Neuronal stem cell (in vitro differentiated cells): ENCODE measurements around the gene CNN1.

Experiments used
- DNase-seq: peaks from one replicate; pipeline ENCODE4 v3.0.0-alpha.2; 2013; ENCODE audit warnings: low spot score
- H2AFZ ChIP-seq: one replicate; pipeline ENCODE4 v1.6.1; 2013; ENCODE audit warnings: mild to moderate bottlenecking, low read length, inconsistent platforms
- H2AK5ac ChIP-seq: 2 replicates; pipeline ENCODE4 v1.6.1; 2013; ENCODE audit warnings: low read depth, mild to moderate bottlenecking, inconsistent platforms, low read length, moderate library complexity, mixed read lengths
- H2BK120ac ChIP-seq: 2 replicates; pipeline ENCODE4 v1.6.1; 2013; ENCODE audit warnings: low read depth, mild to moderate bottlenecking, inconsistent platforms, low read length, moderate library complexity, mixed read lengths
- H2BK12ac ChIP-seq: one replicate; pipeline ENCODE4 v1.6.1; 2013; ENCODE audit warnings: low read length, inconsistent platforms
- H2BK15ac ChIP-seq: 2 replicates; pipeline ENCODE4 v1.6.1; 2013; ENCODE audit warnings: mild to moderate bottlenecking, low read length, inconsistent platforms, mixed read lengths
- H2BK5ac ChIP-seq: one replicate; pipeline ENCODE4 v1.6.1; 2013; ENCODE audit warnings: inconsistent platforms, mild to moderate bottlenecking, low read length, moderate library complexity
- H3K14ac ChIP-seq: one replicate; pipeline ENCODE4 v1.6.1; 2013; ENCODE audit warnings: low read length, inconsistent platforms
- H3K18ac ChIP-seq: 2 replicates; pipeline ENCODE4 v1.6.1; 2013; ENCODE audit warnings: low read length, inconsistent platforms
- H3K23ac ChIP-seq: 2 replicates; pipeline ENCODE4 v1.6.1; 2013; ENCODE audit warnings: low read depth, mild to moderate bottlenecking, mixed read lengths, low read length, inconsistent platforms; ENCODE audit not compliant: poor library complexity
- H3K27ac ChIP-seq: replicated peaks from 3 replicates; pipeline ENCODE4 v1.5.1; 2013; ENCODE audit warnings: low read length, inconsistent platforms
- H3K27me3 ChIP-seq, 3 experiments: 2 replicates each; pipeline ENCODE4 v1.6.1; 2013; ENCODE audit warnings: low read length in 3 of 3, mild to moderate bottlenecking in 2 of 3, inconsistent platforms in 1 of 3, low read depth in 1 of 3, mixed read lengths in 1 of 3, moderate library complexity in 1 of 3; ENCODE audit not compliant: control insufficient read depth in 3 of 3, insufficient read depth in 3 of 3
- H3K36me3 ChIP-seq, 2 donors: replicated peaks in 1 of 2; 2 replicates each; pipeline ENCODE4 v1.6.1; 2013; ENCODE audit warnings: low read length in 2 of 2; ENCODE audit not compliant: control insufficient read depth in 2 of 2, insufficient read depth in 2 of 2
- H3K4ac ChIP-seq: 2 replicates; pipeline ENCODE4 v1.6.1; 2013; ENCODE audit warnings: inconsistent platforms, mild to moderate bottlenecking, low read length, moderate library complexity
- H3K4me1 ChIP-seq, 2 donors: 1 replicate in 1 of 2; 2 replicates in 1 of 2; pipeline ENCODE4 v1.6.1; 2013; ENCODE audit warnings: low read length in 2 of 2, low read depth in 1 of 2; ENCODE audit not compliant: control insufficient read depth in 2 of 2, insufficient read depth in 1 of 2
- H3K4me2 ChIP-seq: one replicate; pipeline ENCODE4 v1.6.1; 2013; ENCODE audit warnings: mild to moderate bottlenecking, low read length, inconsistent platforms; ENCODE audit not compliant: insufficient read depth, poor library complexity, severe bottlenecking
- H3K4me3 ChIP-seq, 2 donors: 2 replicates each; pipeline ENCODE4 v1.5.1; 2013; ENCODE audit warnings: low read length in 2 of 2, mild to moderate bottlenecking in 2 of 2, inconsistent platforms in 1 of 2, moderate library complexity in 1 of 2
- H3K79me1 ChIP-seq: one replicate; pipeline ENCODE4 v1.6.1; 2013; ENCODE audit warnings: low read depth, mild to moderate bottlenecking, inconsistent platforms, low read length, moderate library complexity
- H3K9ac ChIP-seq: one replicate; pipeline ENCODE4 v1.6.1; 2013; ENCODE audit warnings: mild to moderate bottlenecking, low read depth, low read length, inconsistent platforms; ENCODE audit not compliant: poor library complexity
- H3K9me3 ChIP-seq, 2 donors: replicated peaks in 1 of 2; 2 replicates each; pipeline versions ENCODE3 to v1.6.1; 2013; ENCODE audit warnings: low read length in 2 of 2, mild to moderate bottlenecking in 2 of 2, inconsistent platforms in 1 of 2, low read depth in 1 of 2, mixed read lengths in 1 of 2, moderate library complexity in 1 of 2; ENCODE audit not compliant: control insufficient read depth in 2 of 2, insufficient read depth in 1 of 2
- H4K8ac ChIP-seq: one replicate; pipeline ENCODE4 v1.6.1; 2013; ENCODE audit warnings: low read depth, mild to moderate bottlenecking, inconsistent platforms, low read length, moderate library complexity
- H4K91ac ChIP-seq: one replicate; pipeline ENCODE4 v1.6.1; 2013; ENCODE audit warnings: low read length, low read depth, mild to moderate bottlenecking, inconsistent platforms; ENCODE audit not compliant: poor library complexity
- WGBS, 2 donors: extraction: QIAGEN DNeasy Blood & Tissue Kit; methylation state at CpG; one replicate each; pipeline ENCODE4 v1.1.7; 2013; ENCODE audit warnings: missing lambda C conversion rate in 2 of 2, mixed read lengths in 1 of 2; ENCODE audit not compliant: insufficient read length in 2 of 2, insufficient replicate concordance in 1 of 2; ENCODE audit errors: extremely low coverage in 2 of 2; 5-methylcytosine and 5-hydroxymethylcytosine counted together

CNN1 gene

GRCh38 chr19:11576227-11576626, 37.6 kb downstream of the CNN1 start:
- H3K4me1 ChIP-seq = peaks cover 6 to 9% of the 10 kb centered on the region in 2 donors
- no CpG with 5 or more reads among the region's 15 CpGs for WGBS, 2 donors
- no peak overlapping the region for H4K91ac ChIP-seq
- peak overlapping the region; percentile 92 for H2AK5ac ChIP-seq
- H2BK15ac ChIP-seq = no peak overlapping the region
- H2AFZ ChIP-seq = no peak overlapping the region
- H4K8ac ChIP-seq = no peak overlapping the region
- peak overlapping the region; percentile 21 for H3K14ac ChIP-seq
- no peak for DNase-seq
- H3K36me3 ChIP-seq = no peaks in the 10 kb centered on the region
- peaks cover 0 to 2% of the 10 kb centered on the region in 2 donors for H3K9me3 ChIP-seq
- H3K79me1 ChIP-seq = no peaks in the 10 kb centered on the region
- H3K4me2 ChIP-seq = no peak overlapping the region
- no peak overlapping the region for H3K4me3 ChIP-seq
- peak overlapping the region; percentile 66 for H2BK5ac ChIP-seq
- no peak overlapping the region for H2BK120ac ChIP-seq
- H2BK12ac ChIP-seq = peak overlapping the region; percentile 31
- H3K23ac ChIP-seq = no peak overlapping the region
- no peak overlapping the region for H3K4ac ChIP-seq
- peaks cover 0 to 14% (median 5%) of the 10 kb centered on the region in 3 experiments for H3K27me3 ChIP-seq
- H3K27ac ChIP-seq = no peak overlapping the region
- H3K9ac ChIP-seq = peak overlapping the region; percentile 83
- H3K18ac ChIP-seq = no peak overlapping the region

DNA sequence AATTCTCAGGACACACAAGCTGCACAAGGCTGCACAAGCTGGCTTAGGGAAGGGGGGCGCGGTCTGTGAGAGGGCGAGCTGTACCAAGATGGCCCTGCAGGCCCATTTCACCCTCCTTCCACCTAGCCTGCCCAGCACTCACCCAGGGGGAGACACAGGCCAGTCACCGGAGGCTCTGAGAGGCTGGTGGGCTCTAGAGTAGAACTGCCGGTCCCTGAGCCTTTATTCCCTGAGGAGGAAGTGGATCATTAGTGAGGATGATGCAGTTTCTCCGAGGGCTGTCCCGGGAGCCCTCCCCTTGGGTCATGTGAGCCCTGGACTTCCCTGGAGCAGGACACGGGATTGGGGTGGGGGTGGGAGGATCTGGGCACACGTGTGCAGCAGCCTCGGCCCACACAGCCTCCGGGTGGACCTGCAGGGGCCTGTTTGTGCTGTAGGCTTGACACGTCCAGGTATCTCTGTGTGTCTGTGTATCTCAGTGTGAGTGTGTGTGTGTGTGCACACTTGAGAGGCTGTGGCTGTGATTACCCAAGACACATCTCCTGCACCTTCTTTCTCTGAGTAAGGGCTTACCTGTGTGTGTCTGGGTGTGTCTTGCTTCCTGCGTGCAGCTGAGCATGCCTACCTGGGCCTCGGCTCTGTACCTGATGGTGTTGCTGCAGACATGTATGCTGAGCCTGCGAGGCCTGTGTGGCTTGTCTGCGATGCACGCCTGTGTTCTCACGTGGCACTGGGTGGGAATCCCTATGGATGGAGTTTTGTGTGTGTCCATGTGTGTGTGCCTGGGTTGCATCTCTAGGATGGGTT, 39.0 kb downstream of the CNN1 start, which contains the start of gene ACP5:
Gene ACP5, minus strand, starts transcription at position 195 of the 807 bp plus-strand sequence. CDS start 328 bp downstream, outside the sequence.
- peak within 1 kb of the TSS; percentile 3 for H3K14ac ChIP-seq
- no peaks in the 10 kb centered on the region for H3K36me3 ChIP-seq
- H2BK5ac ChIP-seq = peak within 1 kb of the TSS; percentile 24
- H3K4me1 ChIP-seq = peaks cover 6 to 9% of the 10 kb centered on the region in 2 donors
- H3K27ac ChIP-seq = no peak within 1 kb of the TSS
- peaks cover 0 to 14% (median 5%) of the 10 kb centered on the region in 3 experiments for H3K27me3 ChIP-seq
- peak within 1 kb of the TSS; percentile 82 for H4K8ac ChIP-seq
- H3K18ac ChIP-seq = peak within 1 kb of the TSS; percentile 95
- DNase-seq = no peak
- H3K9me3 ChIP-seq = peaks cover 0 to 2% of the 10 kb centered on the region in 2 donors
- H3K23ac ChIP-seq = peak within 1 kb of the TSS; percentile 93
- H2BK12ac ChIP-seq = peak within 1 kb of the TSS; percentile 58
- no CpG with 5 or more reads among the region's 18 CpGs for WGBS, 2 donors
- H3K4me3 ChIP-seq = peak within 1 kb of the TSS in 1 of 2 donors; percentile 47
- H2BK120ac ChIP-seq = peak within 1 kb of the TSS; percentile 74
- H3K4me2 ChIP-seq = peak within 1 kb of the TSS; percentile 40
- H2AFZ ChIP-seq = peak within 1 kb of the TSS; percentile 81
- no peak within 1 kb of the TSS for H4K91ac ChIP-seq
- peak within 1 kb of the TSS; percentile 97 for H2BK15ac ChIP-seq
- peak within 1 kb of the TSS; percentile 77 for H3K9ac ChIP-seq
- peak within 1 kb of the TSS; percentile 66 for H3K4ac ChIP-seq
- no peaks in the 10 kb centered on the region for H3K79me1 ChIP-seq
- peak within 1 kb of the TSS; percentile 92 for H2AK5ac ChIP-seq

- Histone ChIP-seq H3K23ac (peak overlapping the region; percentile 93), H3K9me3 (peaks cover 0 to 2% of the 10 kb centered on the region in 2 donors), H2BK12ac (peak overlapping the region; percentile 2), H3K36me3 (no peaks in the 10 kb centered on the region), H3K4me1 (peaks cover 6 to 9% of the 10 kb centered on the region in 2 donors), H3K27ac (no peak overlapping the region), H4K8ac (peak overlapping the region; percentile 7), H3K27me3 (peaks cover 0 to 14% (median 5%) of the 10 kb centered on the region in 3 experiments), H4K91ac (no peak overlapping the region), H2AK5ac (peak overlapping the region; percentile 81), H3K79me1 (no peaks in the 10 kb centered on the region), H2BK5ac (no peak overlapping the region), H2BK15ac (peak overlapping the region; percentile 97), H3K18ac (peak overlapping the region; percentile 95), H3K4me3 (peak overlapping the region in 1 of 2 donors; percentile 47), H3K4ac (peak overlapping the region; percentile 66), H3K4me2 (peak overlapping the region; percentile 40), H2AFZ (peak overlapping the region; percentile 81), H3K14ac (peak overlapping the region; percentile 82), H3K9ac (peak overlapping the region; percentile 77), H2BK120ac (peak overlapping the region; percentile 74)
- DNase-seq = no peak
- WGBS, 2 donors = no CpG with 5 or more reads among the region's 62 CpGs
These were observed 39.8 kb downstream of the CNN1 start for GRCh38 chr19:11578258-11579142.
